Measurements from ENCODE around the gene PKIB. TPM values are rescaled to one million over a fixed set of nuclear protein-coding genes. Genes with fewer than 3 reads are reported as not detected.
A peak's percentile ranks its signal among the peaks of the same experiment; 100 is the strongest.

PKIB gene
- total and polyA plus RNA-seq, 5 donors from 2014 or later, result 0.32 to 0.95 (median 0.67) TPM; not detected in 1

DNA sequence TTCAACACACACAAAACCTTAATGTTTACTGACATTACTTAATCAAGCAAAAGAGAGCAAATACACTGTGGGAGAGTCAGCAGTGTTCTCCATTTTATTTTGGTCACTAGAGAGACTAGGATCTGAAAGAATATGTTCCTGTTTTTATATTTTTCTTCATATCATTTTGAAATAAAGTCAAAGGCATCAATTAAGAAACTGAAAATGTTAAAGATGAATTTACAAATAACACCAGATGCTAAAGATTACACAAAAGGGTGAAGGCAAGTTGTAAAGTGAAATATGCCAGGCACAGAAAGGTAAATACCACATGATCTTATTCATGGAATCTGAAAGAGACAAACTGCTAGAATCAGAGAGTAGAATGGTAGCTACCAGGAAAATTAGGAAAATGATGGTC is 109.0 kb downstream of the PKIB start:
- no peaks in the 10 kb centered on the region for H3K9me3 ChIP-seq (ENCODE audit: control insufficient read depth in 2 of 2, low read length in 2 of 2)

DNA sequence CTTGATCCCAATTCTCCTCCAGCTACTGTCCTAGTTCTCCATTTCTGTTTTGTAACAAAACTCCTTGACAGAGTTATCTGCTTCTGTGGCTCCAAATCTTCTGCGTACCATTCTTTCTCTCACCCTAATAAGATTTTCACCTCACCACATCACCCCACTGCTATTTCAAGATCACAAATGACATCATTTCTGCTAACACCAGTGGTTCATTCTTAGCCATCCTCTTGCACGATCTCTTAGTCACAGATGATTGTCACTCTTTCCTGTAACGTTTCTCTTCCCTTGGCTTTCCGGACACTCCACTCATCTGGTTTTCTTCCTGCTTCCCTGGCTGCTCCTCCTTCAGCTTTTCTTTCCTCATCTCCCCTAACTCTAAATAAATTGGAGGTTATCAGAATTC is 112.5 kb downstream of the PKIB start:
- Histone ChIP-seq H3K4me1 (ENCODE audit: control insufficient read depth, insufficient read depth, low read length, poor library complexity, severe bottlenecking) (no peaks in the 10 kb centered on the region), H3K9me3 (ENCODE audit: control insufficient read depth in 2 of 2, low read length in 2 of 2) (no peaks in the 10 kb centered on the region), H3K36me3 (ENCODE audit: control insufficient read depth, insufficient read depth, low read length) (no peaks in the 10 kb centered on the region), H3K27ac (ENCODE audit: insufficient read depth, low read length, poor library complexity, severe bottlenecking) (no peak overlapping the region), H3K4me3 (ENCODE audit: low read depth, low read length) (no peak overlapping the region), H3K27me3 (ENCODE audit: control insufficient read depth, insufficient read depth, low read length) (no peaks in the 10 kb centered on the region)
- Mint-ChIP-seq H3K9me3 (peaks cover 0 to 2% (median 0%) of the 10 kb centered on the region in 7 donors), H3K36me3 (no peaks in the 10 kb centered on the region), H3K27ac (no peak overlapping the region), H3K27me3 (peaks cover 4% of the 10 kb centered on the region), H3K4me3 (no peak overlapping the region), H3K4me1 (no peaks in the 10 kb centered on the region)
- DNase-seq (no peak), ATAC-seq (ENCODE audit: low read depth in 2 of 2) (no peak)

More for the DNA sequence above, 109.0 kb downstream of the PKIB start:
- Histone ChIP-seq H3K4me3 (ENCODE audit: low read depth, low read length) (no peak overlapping the region), H3K36me3 (ENCODE audit: control insufficient read depth, insufficient read depth, low read length) (no peaks in the 10 kb centered on the region), H3K4me1 (ENCODE audit: control insufficient read depth, insufficient read depth, low read length, poor library complexity, severe bottlenecking) (no peaks in the 10 kb centered on the region), H3K27me3 (ENCODE audit: control insufficient read depth, insufficient read depth, low read length) (no peaks in the 10 kb centered on the region), H3K27ac (ENCODE audit: insufficient read depth, low read length, poor library complexity, severe bottlenecking) (no peak overlapping the region)
- H3K36me3 Mint-ChIP-seq, result no peaks in the 10 kb centered on the region
- no peak overlapping the region for H3K4me3 Mint-ChIP-seq
- H3K27ac Mint-ChIP-seq, result no peak overlapping the region
- no peaks in the 10 kb centered on the region for H3K4me1 Mint-ChIP-seq
- no peaks in the 10 kb centered on the region for H3K27me3 Mint-ChIP-seq
- DNase-seq, result no peak
- no peak for ATAC-seq (ENCODE audit: low read depth in 2 of 2)
- peaks cover 0 to 2% (median 0%) of the 10 kb centered on the region in 7 donors for H3K9me3 Mint-ChIP-seq

DNA sequence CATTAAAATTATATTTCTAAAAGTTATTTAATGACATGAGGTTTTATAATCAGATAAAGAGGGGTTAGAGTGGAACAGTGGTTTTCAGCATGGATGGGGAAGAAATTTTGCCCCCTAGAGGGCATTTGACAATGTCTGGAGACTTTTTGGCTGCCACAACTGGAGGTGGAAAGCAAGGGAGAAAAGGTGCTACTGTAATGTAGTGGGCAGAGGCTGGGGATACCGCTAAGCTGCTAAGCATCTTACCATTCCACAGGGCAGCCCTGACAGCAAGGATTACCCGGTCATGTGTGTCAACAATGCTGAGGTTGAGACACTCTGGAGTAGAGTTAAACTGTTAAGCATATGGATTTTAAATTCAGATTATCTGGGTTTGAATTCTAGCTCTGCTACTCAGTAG is 116.4 kb downstream of the PKIB start:
- no peak overlapping the region for H3K4me3 Mint-ChIP-seq
- no peak for ATAC-seq (ENCODE audit: low read depth in 2 of 2)
- Histone ChIP-seq H3K4me3 (ENCODE audit: low read depth, low read length) (no peak overlapping the region), H3K9me3 (ENCODE audit: control insufficient read depth in 2 of 2, low read length in 2 of 2) (no peaks in the 10 kb centered on the region), H3K27me3 (ENCODE audit: control insufficient read depth, insufficient read depth, low read length) (no peaks in the 10 kb centered on the region), H3K27ac (ENCODE audit: insufficient read depth, low read length, poor library complexity, severe bottlenecking) (no peak overlapping the region), H3K4me1 (ENCODE audit: control insufficient read depth, insufficient read depth, low read length, poor library complexity, severe bottlenecking) (no peaks in the 10 kb centered on the region), H3K36me3 (ENCODE audit: control insufficient read depth, insufficient read depth, low read length) (no peaks in the 10 kb centered on the region)
- peak in 1 of 3 donors; percentile 8 for DNase-seq
- no peaks in the 10 kb centered on the region for H3K4me1 Mint-ChIP-seq
- H3K36me3 Mint-ChIP-seq, result no peaks in the 10 kb centered on the region
- peaks cover 8% of the 10 kb centered on the region for H3K27me3 Mint-ChIP-seq
- no peaks in the 10 kb centered on the region for H3K9me3 Mint-ChIP-seq
- H3K27ac Mint-ChIP-seq, result no peak overlapping the region

GRCh38 chr6:122727244-122727643 is 117.0 kb downstream of the PKIB start:
- no peak for ATAC-seq (ENCODE audit: low read depth in 2 of 2)
- no peaks in the 10 kb centered on the region for H3K27me3 ChIP-seq (ENCODE audit: control insufficient read depth, insufficient read depth, low read length)
- H3K4me3 Mint-ChIP-seq, result no peak overlapping the region
- no peaks in the 10 kb centered on the region for H3K4me1 ChIP-seq (ENCODE audit: control insufficient read depth, insufficient read depth, low read length, poor library complexity, severe bottlenecking)
- H3K9me3 ChIP-seq (ENCODE audit: control insufficient read depth in 2 of 2, low read length in 2 of 2), result no peaks in the 10 kb centered on the region
- no peak overlapping the region for H3K4me3 ChIP-seq (ENCODE audit: low read depth, low read length)
- H3K9me3 Mint-ChIP-seq, result no peaks in the 10 kb centered on the region
- peaks cover 8% of the 10 kb centered on the region for H3K27me3 Mint-ChIP-seq
- no peak overlapping the region for H3K27ac ChIP-seq (ENCODE audit: insufficient read depth, low read length, poor library complexity, severe bottlenecking)
- no peaks in the 10 kb centered on the region for H3K36me3 ChIP-seq (ENCODE audit: control insufficient read depth, insufficient read depth, low read length)
- no peaks in the 10 kb centered on the region for H3K4me1 Mint-ChIP-seq
- DNase-seq, result no peak
- H3K27ac Mint-ChIP-seq, result no peak overlapping the region
- H3K36me3 Mint-ChIP-seq, result no peaks in the 10 kb centered on the region

DNA sequence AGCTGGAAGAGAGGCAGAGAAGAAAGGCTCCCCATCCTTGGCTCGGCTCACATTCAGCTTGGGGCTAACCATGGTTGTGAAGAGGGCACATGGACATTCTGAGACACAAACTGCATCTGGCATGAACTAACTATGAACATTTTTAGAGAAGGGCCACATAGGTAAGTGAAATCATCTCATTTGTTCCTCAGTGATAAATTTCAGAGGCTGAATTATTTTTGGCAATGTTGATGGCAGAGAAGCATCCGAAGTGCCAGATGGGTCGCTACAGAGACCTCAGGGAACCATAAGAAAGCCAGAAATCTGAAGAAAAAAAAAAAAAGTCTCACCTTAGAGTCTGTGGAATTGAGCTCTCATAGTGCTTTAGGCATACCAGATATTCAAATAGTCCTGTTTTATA is 120.1 kb downstream of the PKIB start:
- H3K4me3 Mint-ChIP-seq, result no peak overlapping the region

GRCh38 chr6:122730775-122731386 is 120.7 kb downstream of the PKIB start:
- H3K4me3 Mint-ChIP-seq, result no peak overlapping the region
- H3K36me3 Mint-ChIP-seq, result no peaks in the 10 kb centered on the region
- no peaks in the 10 kb centered on the region for H3K4me1 Mint-ChIP-seq
- H3K27ac ChIP-seq (ENCODE audit: insufficient read depth, low read length, poor library complexity, severe bottlenecking), result no peak overlapping the region
- no peaks in the 10 kb centered on the region for H3K27me3 ChIP-seq (ENCODE audit: control insufficient read depth, insufficient read depth, low read length)
- H3K9me3 Mint-ChIP-seq, result peaks cover 0 to 2% (median 0%) of the 10 kb centered on the region in 7 donors
- no peak overlapping the region for H3K4me3 ChIP-seq (ENCODE audit: low read depth, low read length)
- H3K27ac Mint-ChIP-seq, result no peak overlapping the region
- DNase-seq (peak in 1 of 3 donors; percentile 20), ATAC-seq (ENCODE audit: low read depth in 2 of 2) (no peak)
- peaks cover 8% of the 10 kb centered on the region for H3K27me3 Mint-ChIP-seq
- no peaks in the 10 kb centered on the region for H3K36me3 ChIP-seq (ENCODE audit: control insufficient read depth, insufficient read depth, low read length)
- H3K9me3 ChIP-seq (ENCODE audit: control insufficient read depth in 2 of 2, low read length in 2 of 2), result no peaks in the 10 kb centered on the region
- no peaks in the 10 kb centered on the region for H3K4me1 ChIP-seq (ENCODE audit: control insufficient read depth, insufficient read depth, low read length, poor library complexity, severe bottlenecking)

More for the DNA sequence above, 120.1 kb downstream of the PKIB start:
- H3K36me3 Mint-ChIP-seq, result no peaks in the 10 kb centered on the region
- H3K4me3 ChIP-seq (ENCODE audit: low read depth, low read length), result no peak overlapping the region
- ATAC-seq (ENCODE audit: low read depth in 2 of 2), result no peak
- H3K9me3 Mint-ChIP-seq, result peaks cover 0 to 2% (median 0%) of the 10 kb centered on the region in 7 donors
- H3K27me3 Mint-ChIP-seq, result peaks cover 8% of the 10 kb centered on the region
- no peaks in the 10 kb centered on the region for H3K36me3 ChIP-seq (ENCODE audit: control insufficient read depth, insufficient read depth, low read length)
- no peaks in the 10 kb centered on the region for H3K9me3 ChIP-seq (ENCODE audit: control insufficient read depth in 2 of 2, low read length in 2 of 2)
- no peaks in the 10 kb centered on the region for H3K4me1 Mint-ChIP-seq
- no peaks in the 10 kb centered on the region for H3K4me1 ChIP-seq (ENCODE audit: control insufficient read depth, insufficient read depth, low read length, poor library complexity, severe bottlenecking)
- no peak overlapping the region for H3K27ac ChIP-seq (ENCODE audit: insufficient read depth, low read length, poor library complexity, severe bottlenecking)
- no peak for DNase-seq
- no peaks in the 10 kb centered on the region for H3K27me3 ChIP-seq (ENCODE audit: control insufficient read depth, insufficient read depth, low read length)
- no peak overlapping the region for H3K27ac Mint-ChIP-seq

GRCh38 chr6:122733259-122733658 is 123.1 kb downstream of the PKIB start:
- Histone ChIP-seq H3K4me1 (ENCODE audit: control insufficient read depth, insufficient read depth, low read length, poor library complexity, severe bottlenecking) (no peaks in the 10 kb centered on the region), H3K27ac (ENCODE audit: insufficient read depth, low read length, poor library complexity, severe bottlenecking) (no peak overlapping the region), H3K36me3 (ENCODE audit: control insufficient read depth, insufficient read depth, low read length) (no peaks in the 10 kb centered on the region), H3K9me3 (ENCODE audit: control insufficient read depth in 2 of 2, low read length in 2 of 2) (no peaks in the 10 kb centered on the region), H3K27me3 (ENCODE audit: control insufficient read depth, insufficient read depth, low read length) (no peaks in the 10 kb centered on the region), H3K4me3 (ENCODE audit: low read depth, low read length) (no peak overlapping the region)
- Mint-ChIP-seq H3K36me3 (no peaks in the 10 kb centered on the region), H3K9me3 (peaks cover 0 to 2% (median 0%) of the 10 kb centered on the region in 7 donors), H3K27ac (no peak overlapping the region), H3K4me1 (no peaks in the 10 kb centered on the region), H3K4me3 (peak overlapping the region in 1 of 4 donors; percentile 70), H3K27me3 (no peaks in the 10 kb centered on the region)
- ATAC-seq (ENCODE audit: low read depth in 2 of 2), result no peak
- DNase-seq, result no peak

Measured in CD4-positive, CD25-positive, alpha-beta regulatory T cell (primary cell).